NCI-H2196 (cell line): ENCODE data around the gene KRTAP2-2.
"Not testable (repeated sequence)": the region's sequence is repeated elsewhere in the genome, so short reads cannot be mapped to it uniquely, and the experiment has no call there.

ENCODE experiments used
- DNase-seq: peaks from one replicate; lab custom pipeline; 2025; ENCODE audit not compliant: unreplicated experiment; lab: John Stamatoyannopoulos, UW

The KRTAP2-2 gene, protein sequence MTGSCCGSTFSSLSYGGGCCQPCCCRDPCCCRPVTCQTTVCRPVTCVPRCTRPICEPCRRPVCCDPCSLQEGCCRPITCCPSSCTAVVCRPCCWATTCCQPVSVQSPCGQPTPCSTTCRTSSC

GRCh38 chr17:41055130-41055529, at the start of gene KRTAP2-2:
KRTAP2-2 (minus strand) TSS chr17:41055230; CDS start chr17:41055211, 19 bp downstream.
- not testable (repeated sequence) for DNase-seq

- DNase-seq: not testable (repeated sequence)
Measured at GRCh38 chr17:41104386-41105038, 49.5 kb upstream of the KRTAP2-2 start.

GRCh38 chr17:41103896-41104295, 48.9 kb upstream of the KRTAP2-2 start:
- no peak for DNase-seq

GRCh38 chr17:41101586-41102259, 46.7 kb upstream of the KRTAP2-2 start, which contains the start of gene KRTAP4-16:
KRTAP4-16 (minus strand) TSS chr17:41102209; CDS start chr17:41102209, 0 bp downstream.
- DNase-seq: no peak

GRCh38 chr17:41099682-41100480, 44.9 kb upstream of the KRTAP2-2 start:
- not testable (repeated sequence) for DNase-seq

GRCh38 chr17:41098481-41098880, 43.5 kb upstream of the KRTAP2-2 start:
- no peak for DNase-seq

- DNase-seq: no peak
Measured at GRCh38 chr17:41098042-41098441, 43.0 kb upstream of the KRTAP2-2 start, which contains the start of gene KRTAP4-8. KRTAP4-8 (minus strand) TSS chr17:41098142; CDS start chr17:41098084, 58 bp downstream.

GRCh38 chr17:41096055-41096454, 41.0 kb upstream of the KRTAP2-2 start:
- no peak for DNase-seq

- DNase-seq: not testable (repeated sequence)
Measured at GRCh38 chr17:41088760-41089352, 33.8 kb upstream of the KRTAP2-2 start.

- not testable (repeated sequence) for DNase-seq
Measured at GRCh38 chr17:41084100-41084856, 29.2 kb upstream of the KRTAP2-2 start, which contains the start of gene KRTAP4-7. KRTAP4-7 (plus strand) TSS chr17:41084150; CDS start chr17:41084207, 57 bp downstream.

DNA sequence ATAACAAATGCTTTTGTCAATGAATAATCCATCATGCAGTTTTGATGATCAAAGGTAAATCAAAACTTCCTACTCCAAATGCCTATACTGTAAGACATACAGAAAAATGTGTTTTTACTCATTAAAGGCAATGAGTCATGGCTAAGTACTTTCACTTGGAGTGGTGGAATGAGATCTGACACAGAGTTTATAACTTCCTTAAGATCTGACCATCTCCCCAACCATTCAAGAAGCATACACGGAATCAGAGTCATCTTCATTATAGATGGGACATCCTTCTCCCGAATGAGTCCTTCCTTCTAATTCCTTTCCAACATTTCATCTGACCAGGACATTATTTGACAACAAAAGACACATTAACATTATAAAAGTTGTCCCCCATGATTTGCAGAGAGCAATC, 28.4 kb upstream of the KRTAP2-2 start:
- DNase-seq: not testable (repeated sequence)

- DNase-seq: no peak
Measured at GRCh38 chr17:41082626-41083025, 27.6 kb upstream of the KRTAP2-2 start.

- DNase-seq: no peak
Measured at GRCh38 chr17:41076788-41077187, 21.8 kb upstream of the KRTAP2-2 start.

DNA sequence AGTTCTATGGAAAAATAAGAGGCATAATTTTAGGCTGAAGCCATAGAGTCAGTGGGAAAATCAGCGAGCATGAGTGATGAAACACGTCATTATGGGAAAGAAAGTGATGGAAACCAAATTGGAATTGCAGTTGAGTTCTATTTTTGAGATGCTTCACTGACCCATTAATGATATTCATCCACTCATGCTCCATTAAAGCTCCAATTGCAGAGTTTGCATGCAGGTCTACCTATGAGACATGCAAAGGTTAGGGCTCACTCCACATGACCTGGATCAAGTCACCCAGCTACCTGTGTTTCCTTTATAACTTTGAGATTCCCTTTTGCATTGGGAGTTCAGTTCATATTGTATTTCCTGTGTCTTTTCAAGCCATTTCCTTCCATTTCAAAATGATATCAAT, 18.6 kb upstream of the KRTAP2-2 start:
- DNase-seq: no peak

DNA sequence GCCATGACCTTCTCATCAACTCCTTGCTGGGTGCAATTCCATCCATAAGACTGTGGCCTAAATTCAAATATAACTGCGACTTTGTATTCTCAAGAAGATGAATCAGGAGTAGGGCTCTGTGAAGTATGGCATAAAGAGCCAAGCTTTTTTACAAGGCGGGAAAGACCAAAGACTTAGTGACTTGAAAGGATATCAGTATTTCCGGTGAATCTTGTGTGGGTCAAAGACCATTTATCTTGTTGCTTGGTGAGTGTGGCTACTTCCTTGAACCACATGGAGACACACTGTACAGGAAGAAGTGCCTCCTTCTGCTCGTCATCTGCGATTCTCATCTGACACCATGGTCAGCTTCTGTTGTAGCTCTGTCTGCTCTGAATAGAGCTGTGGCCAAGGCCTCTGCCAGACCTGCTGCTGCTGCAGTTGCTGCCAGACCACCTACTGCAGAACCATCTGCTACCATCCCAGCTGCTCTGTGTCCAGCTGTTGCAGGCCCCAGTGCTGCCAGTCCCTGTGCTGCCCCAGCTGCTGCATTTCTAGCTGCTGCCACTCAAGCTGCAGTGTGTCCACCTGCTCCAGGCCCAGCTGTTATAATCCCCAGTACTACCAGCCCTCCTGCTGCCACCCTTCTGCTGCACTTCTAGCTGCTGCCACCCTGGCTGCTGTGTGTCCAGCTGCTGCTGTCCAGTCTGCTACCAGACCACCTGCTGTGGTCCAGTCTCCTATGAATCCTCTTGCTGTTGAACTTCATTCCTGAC, 16.8 kb upstream of the KRTAP2-2 start:
- DNase-seq: no peak

DNA sequence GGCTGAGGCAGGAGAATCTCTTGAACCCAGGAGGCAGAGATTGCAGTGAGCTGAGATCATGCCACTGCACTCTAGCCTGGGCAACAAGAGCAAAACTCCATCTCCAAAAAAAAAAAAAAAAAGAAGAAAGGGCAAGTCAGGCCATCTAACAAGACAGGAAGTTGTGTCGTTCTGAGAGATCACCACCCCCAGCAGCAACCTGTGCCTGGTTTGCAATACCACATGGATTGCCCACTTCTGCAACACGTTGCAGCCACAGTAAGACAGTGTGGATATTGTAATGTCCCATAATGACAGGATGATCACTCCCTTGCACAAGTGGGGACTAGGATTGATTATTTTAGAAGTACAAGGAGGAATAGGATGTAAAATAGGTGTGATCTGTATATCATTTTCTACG, 14.0 kb upstream of the KRTAP2-2 start:
- no peak for DNase-seq

GRCh38 chr17:41067281-41067680, 12.3 kb upstream of the KRTAP2-2 start:
- DNase-seq: no peak

DNA sequence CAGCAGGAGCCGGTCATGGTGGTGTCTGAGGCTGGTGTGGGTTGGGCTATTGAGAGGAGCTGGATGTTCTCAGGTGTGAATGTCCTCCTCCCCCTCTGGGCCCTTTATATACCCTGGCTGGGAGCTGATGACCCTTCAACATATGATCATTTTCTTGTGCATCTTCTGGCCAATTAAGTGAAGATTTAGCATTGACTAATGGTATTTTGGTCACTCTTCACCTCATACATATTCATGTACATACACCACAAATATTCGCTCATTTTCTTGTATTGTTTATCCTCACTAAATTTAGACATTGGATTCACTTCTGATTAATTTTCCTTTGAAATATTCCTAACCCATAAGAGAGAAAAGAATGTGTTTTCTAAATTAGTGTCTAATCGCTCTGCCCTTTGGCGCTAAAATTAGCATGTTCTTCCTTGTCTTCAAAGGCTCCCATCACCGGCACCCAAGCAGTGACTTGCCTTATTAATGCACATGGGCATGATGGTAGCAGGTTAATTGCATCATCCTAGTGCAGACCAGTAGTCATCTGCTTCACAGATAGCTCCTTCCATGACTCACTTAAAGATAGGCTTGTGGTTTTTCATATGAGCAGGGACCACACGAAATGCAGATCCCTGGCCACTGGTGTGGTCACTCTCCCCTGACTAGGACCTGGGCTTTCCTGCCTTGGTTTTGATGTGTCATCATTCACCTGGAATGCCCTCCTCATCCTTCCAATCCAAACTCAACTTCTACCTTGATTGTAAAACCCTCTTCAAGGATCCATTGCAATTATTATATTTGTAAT, 11.0 kb upstream of the KRTAP2-2 start, which contains the start of gene KRTAP2-4:
Gene KRTAP2-4, minus strand, starts transcription at position 51 of the 796 bp plus-strand sequence. Its CDS starts 34 bp downstream, at position 17.
- no peak for DNase-seq
